ENCODE measurements around the gene COQ8B. TPM values are rescaled to one million over a fixed set of nuclear protein-coding genes. Genes with fewer than 3 reads are reported as not detected.

COQ8B gene
- total and polyA plus RNA-seq, 2 experiments from 2014 or later: 82.5 to 90.6 TPM

GRCh38 chr19:40684280-40684679, 32.4 kb downstream of the COQ8B start:
- Histone ChIP-seq H3K27ac (no peak overlapping the region), H3K4me1 (ENCODE audit: low read depth) (no peaks in the 10 kb centered on the region), H3K36me3 (peaks cover 4% of the 10 kb centered on the region), H3K27me3 (no peaks in the 10 kb centered on the region), H3K4me3 (no peak overlapping the region), H3K9me3 (ENCODE audit: low read depth) (no peaks in the 10 kb centered on the region)
- TF ChIP-seq, protein P1, sequence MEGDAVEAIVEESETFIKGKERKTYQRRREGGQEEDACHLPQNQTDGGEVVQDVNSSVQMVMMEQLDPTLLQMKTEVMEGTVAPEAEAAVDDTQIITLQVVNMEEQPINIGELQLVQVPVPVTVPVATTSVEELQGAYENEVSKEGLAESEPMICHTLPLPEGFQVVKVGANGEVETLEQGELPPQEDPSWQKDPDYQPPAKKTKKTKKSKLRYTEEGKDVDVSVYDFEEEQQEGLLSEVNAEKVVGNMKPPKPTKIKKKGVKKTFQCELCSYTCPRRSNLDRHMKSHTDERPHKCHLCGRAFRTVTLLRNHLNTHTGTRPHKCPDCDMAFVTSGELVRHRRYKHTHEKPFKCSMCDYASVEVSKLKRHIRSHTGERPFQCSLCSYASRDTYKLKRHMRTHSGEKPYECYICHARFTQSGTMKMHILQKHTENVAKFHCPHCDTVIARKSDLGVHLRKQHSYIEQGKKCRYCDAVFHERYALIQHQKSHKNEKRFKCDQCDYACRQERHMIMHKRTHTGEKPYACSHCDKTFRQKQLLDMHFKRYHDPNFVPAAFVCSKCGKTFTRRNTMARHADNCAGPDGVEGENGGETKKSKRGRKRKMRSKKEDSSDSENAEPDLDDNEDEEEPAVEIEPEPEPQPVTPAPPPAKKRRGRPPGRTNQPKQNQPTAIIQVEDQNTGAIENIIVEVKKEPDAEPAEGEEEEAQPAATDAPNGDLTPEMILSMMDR (IDR thresholded peaks at IDR 0.05; ENCODE audit: low read depth, low read length): no peak
- no peak for DNase-seq (ENCODE audit: low read depth in 1 of 2, low spot score in 1 of 2)

GRCh38 chr19:40683437-40683836, 33.2 kb downstream of the COQ8B start:
- Histone ChIP-seq H3K9me3 (ENCODE audit: low read depth) (no peaks in the 10 kb centered on the region), H3K4me3 (no peak overlapping the region), H3K36me3 (peaks cover 6% of the 10 kb centered on the region), H3K27ac (no peak overlapping the region), H3K4me1 (ENCODE audit: low read depth) (no peaks in the 10 kb centered on the region), H3K27me3 (no peaks in the 10 kb centered on the region)
- TF ChIP-seq, protein P1 (IDR thresholded peaks at IDR 0.05; ENCODE audit: low read depth, low read length): no peak
- no peak for DNase-seq (ENCODE audit: low read depth in 1 of 2, low spot score in 1 of 2)

DNA sequence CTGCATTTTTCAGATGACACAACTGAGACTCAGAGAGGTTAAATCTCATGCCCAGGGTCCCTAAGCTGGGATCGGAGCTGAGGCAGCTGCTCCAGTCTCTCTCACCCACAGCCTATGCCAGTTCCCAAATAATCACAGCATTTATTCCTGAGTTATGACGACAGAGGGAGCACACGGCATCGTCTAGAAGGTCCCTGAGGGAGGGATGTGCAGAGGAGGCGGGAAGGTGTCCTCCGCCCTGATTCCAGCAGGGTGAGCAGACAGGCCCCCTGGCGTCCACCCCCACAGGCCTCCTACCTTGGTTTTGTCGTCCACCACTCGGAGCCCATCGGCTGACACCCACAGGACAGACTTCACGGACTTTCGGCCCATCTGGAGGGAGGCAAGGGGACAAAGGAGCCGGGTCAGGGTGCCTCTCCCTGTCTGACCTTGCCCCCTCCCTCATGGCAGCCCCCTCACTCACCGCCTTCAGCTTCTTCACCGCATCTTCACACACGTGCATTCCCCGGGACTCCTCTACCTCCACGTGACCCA, 34.2 kb downstream of the COQ8B start:
- H3K27ac ChIP-seq: no peak overlapping the region
- TF ChIP-seq, protein P1 (IDR thresholded peaks at IDR 0.05; ENCODE audit: low read depth, low read length): no peak

GRCh38 chr19:40681039-40681438, 35.6 kb downstream of the COQ8B start:
- Histone ChIP-seq H3K9me3 (ENCODE audit: low read depth) (no peaks in the 10 kb centered on the region), H3K27me3 (no peaks in the 10 kb centered on the region), H3K36me3 (peaks cover 21% of the 10 kb centered on the region), H3K27ac (no peak overlapping the region), H3K4me1 (ENCODE audit: low read depth) (no peaks in the 10 kb centered on the region), H3K4me3 (no peak overlapping the region)
- DNase-seq (ENCODE audit: low read depth in 1 of 2, low spot score in 1 of 2): no peak
- TF ChIP-seq, protein P1 (IDR thresholded peaks at IDR 0.05; ENCODE audit: low read depth, low read length): no peak

More for the DNA sequence above, 34.2 kb downstream of the COQ8B start:
- H3K27me3 ChIP-seq: no peaks in the 10 kb centered on the region
- no peak for DNase-seq (ENCODE audit: low read depth in 1 of 2, low spot score in 1 of 2)
- H3K4me3 ChIP-seq: no peak overlapping the region
- no peaks in the 10 kb centered on the region for H3K9me3 ChIP-seq (ENCODE audit: low read depth)
- no peaks in the 10 kb centered on the region for H3K4me1 ChIP-seq (ENCODE audit: low read depth)
- H3K36me3 ChIP-seq: peaks cover 13% of the 10 kb centered on the region

DNA sequence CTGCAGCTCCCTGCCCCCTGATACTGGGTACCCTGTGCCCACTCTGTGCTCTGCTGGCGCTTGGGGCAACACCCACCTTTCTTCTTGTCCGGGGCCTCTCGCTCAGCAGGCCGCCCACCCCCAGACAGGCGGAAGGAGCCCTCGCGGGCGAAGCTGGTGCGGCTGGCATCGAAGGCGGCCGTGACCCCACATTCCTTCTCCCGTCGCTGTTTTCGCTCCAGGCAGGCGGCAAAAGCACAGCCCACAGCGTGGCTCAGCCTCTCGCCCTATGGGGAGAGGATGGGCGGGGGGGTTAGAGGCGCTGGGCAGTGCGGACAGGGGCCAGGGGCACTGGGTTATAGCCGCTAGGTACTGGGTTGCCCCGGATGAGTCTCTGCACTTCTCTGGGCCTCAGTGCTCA, 39.5 kb downstream of the COQ8B start:
- no peaks in the 10 kb centered on the region for H3K27me3 ChIP-seq
- no peak for DNase-seq (ENCODE audit: low read depth in 1 of 2, low spot score in 1 of 2)
- no peak overlapping the region for H3K4me3 ChIP-seq
- H3K9me3 ChIP-seq (ENCODE audit: low read depth): no peaks in the 10 kb centered on the region
- no peaks in the 10 kb centered on the region for H3K4me1 ChIP-seq (ENCODE audit: low read depth)
- no peak overlapping the region for H3K27ac ChIP-seq
- TF ChIP-seq, protein P1 (IDR thresholded peaks at IDR 0.05; ENCODE audit: low read depth, low read length): no peak
- H3K36me3 ChIP-seq: peaks cover 25% of the 10 kb centered on the region

Data from cardiac muscle cell (in vitro differentiated cells and primary cell).